Fibroblast of skin of left biceps (primary cell): ENCODE data around the gene C18orf63.
A peak's percentile ranks its signal among the peaks of the same experiment; 100 is the strongest.
"Not testable (repeated sequence)": the region's sequence is repeated elsewhere in the genome, so short reads cannot be mapped to it uniquely, and the experiment has no call there.

Experiments
- DNase-seq, 2 experiments: peaks; one replicate each; pipeline ENCODE4 v3.0.0-alpha.2; 2013; ENCODE audit warnings: low read depth in 2 of 2

Gene C18orf63

GRCh38 chr18:74326791-74327190, 11.2 kb downstream of the C18orf63 start:
- DNase-seq: not testable (repeated sequence)

- peak; percentile 65 to 68 for DNase-seq
Measured at GRCh38 chr18:74328206-74328605, 12.6 kb downstream of the C18orf63 start.

GRCh38 chr18:74329688-74330205, 14.1 kb downstream of the C18orf63 start:
- no peak for DNase-seq

DNA sequence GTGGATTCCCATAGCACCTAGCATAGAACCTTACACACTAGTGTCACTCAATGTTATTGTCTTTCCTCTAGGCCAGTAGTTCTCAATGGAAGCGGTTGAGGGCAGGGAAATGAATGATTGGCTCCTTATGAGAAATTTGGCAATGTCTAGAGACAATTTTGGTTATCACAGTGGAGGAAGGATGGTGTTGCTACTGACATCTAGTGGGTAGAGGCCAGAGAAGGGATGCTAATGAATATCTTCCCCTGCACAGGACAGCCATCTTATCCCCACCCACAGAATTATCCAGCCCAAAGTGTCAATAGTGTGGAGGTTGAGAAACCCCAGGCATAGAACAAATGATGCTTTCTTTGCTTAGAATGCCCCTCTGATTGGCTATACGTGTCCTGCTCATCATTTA, 15.8 kb downstream of the C18orf63 start:
- peak in 1 of 2 experiments; percentile 17 for DNase-seq

- no peak for DNase-seq
Measured at GRCh38 chr18:74333091-74333490, 17.5 kb downstream of the C18orf63 start.

DNA sequence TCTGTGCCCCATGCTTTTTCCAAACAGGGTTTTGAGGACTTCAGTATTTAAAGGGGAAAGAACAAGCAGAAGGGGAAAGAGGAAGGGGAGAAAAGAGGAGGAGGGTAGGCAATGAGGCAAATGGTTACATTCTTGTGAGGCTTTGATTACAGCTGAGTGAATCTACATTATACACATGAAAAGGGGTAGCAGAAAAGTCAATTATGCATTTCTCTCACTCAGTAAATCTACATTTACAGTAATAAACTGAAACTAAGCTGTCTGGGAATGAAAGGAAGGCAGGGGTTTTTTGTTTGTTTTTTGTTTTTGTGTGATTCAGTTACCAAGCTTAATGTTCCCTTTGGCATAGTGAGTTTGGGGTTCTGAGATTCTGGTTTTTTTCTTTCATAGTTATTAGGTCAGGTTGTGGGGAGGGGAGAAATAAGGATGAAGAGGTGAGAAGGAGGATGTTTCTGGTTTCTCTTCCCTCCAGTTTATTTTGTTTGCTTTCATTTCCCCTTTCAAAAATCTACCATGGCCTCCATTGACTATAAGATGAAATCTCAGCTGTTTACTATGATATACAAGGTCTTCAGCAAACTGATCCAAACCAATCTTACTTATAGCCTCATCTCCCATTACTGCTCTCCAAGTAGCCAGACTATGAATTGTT, 18.7 kb downstream of the C18orf63 start:
- no peak for DNase-seq

- no peak for DNase-seq
Measured at GRCh38 chr18:74336656-74337055, 21.0 kb downstream of the C18orf63 start.

DNA sequence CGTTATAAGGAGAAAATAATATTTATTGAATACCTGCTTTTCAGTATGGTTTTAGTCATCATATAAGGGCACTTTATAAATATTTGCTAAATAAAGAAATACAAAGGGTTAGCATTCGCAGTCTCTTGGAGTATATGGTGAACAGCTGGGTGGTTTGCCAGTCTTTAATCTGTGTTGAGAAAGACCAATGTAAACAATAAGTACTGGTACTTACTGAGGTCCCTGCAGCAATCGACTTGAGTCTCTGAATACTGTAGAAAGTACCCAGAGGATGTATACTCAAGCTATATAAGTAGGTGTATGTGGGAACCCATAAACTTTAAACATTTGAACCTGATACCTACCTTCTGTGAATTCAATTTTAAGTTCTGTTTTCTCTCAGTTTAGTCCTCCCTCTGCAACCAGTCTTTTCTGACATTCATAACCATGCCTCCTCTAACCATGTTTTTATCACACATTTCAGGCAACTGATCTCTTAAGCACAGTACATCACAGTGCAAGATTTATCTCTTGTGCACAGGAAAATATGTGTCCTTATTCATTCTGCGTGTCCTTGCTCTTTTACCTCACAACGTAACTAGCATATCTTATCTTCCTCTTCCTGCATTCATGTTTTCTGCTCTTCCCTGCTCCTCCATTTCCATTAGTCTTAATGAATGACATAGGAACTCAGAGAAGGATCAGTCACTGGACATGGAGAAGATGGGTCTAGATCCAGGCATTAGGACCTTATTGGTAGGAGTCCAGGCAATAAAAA, 21.7 kb downstream of the C18orf63 start:
- DNase-seq: no peak

DNA sequence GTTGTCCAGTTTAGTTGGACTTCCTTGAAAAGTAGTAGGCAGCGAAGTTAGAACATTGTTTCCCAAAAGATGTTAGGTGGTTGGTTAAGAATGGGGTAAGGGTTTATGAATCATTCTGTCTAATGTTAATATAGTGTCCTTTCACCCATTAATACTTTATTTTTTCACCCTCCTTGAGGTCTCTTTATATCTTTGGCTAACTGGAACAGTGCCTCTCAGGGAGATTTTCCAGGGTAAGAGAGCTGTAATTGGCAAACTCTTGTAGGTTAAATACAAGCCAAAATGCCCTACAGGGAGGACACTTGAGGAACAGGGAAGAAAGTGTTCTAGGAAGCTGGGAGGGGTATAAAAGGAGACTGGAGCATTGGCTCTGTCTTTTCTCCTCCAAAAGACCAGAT, 22.3 kb downstream of the C18orf63 start:
- DNase-seq: no peak

GRCh38 chr18:74342416-74343043, 26.9 kb downstream of the C18orf63 start:
- no peak for DNase-seq

GRCh38 chr18:74346206-74346605, 30.6 kb downstream of the C18orf63 start:
- DNase-seq: no peak

- DNase-seq: no peak
Measured at GRCh38 chr18:74348581-74348980, 32.9 kb downstream of the C18orf63 start.

GRCh38 chr18:74351354-74351753, 35.7 kb downstream of the C18orf63 start:
- DNase-seq: no peak

- no peak for DNase-seq
Measured at GRCh38 chr18:74353169-74353775, 37.6 kb downstream of the C18orf63 start.

DNA sequence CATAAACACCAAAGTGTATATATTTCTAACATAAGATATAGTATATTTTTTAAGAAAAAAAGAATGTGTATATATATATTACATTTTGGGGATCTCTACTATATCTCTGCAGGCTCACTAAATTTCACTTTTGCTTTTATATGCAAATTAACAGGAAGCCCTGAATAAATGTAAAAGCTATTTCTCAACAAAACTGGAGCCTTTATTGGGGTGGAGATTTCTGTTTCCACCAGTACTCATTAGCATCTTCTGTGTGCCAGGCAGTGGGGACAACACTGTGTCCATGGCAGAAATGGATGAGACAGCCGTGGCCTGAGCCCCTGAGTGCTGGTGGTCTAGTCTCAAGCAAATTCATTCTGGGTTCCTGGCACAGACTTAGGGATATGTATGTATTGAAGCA, 41.3 kb downstream of the C18orf63 start:
- no peak for DNase-seq

- DNase-seq: no peak
Measured at GRCh38 chr18:74360852-74361655, 45.4 kb downstream of the C18orf63 start.

DNA sequence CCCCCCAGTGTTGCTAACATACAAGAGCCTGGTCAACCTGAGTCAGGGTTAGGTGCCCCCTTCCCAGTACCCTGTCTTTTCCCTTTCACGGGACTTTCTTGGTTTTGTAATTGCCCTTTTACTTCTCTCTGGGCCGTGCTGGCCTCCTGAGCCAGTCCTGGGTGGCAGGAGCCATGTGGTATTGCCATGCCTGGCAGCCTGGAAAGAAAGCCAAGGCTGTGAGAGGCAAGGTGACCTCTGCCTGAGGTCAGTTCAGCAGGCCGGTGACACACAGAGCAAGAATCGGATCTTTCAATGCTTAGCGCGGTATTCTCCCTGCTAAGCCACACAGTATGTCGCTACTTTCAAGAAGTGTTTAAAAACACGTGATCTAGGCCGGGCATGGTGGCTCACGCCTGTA, 52.3 kb downstream of the C18orf63 start:
- DNase-seq: no peak

- DNase-seq: no peak
Measured at GRCh38 chr18:74368901-74369705, 53.5 kb downstream of the C18orf63 start.

GRCh38 chr18:74370115-74370514, 54.5 kb downstream of the C18orf63 start:
- DNase-seq: peak; percentile 71 to 72

- DNase-seq: no peak
Measured at GRCh38 chr18:74373428-74373827, 57.8 kb downstream of the C18orf63 start.

GRCh38 chr18:74375999-74376398, 60.4 kb downstream of the C18orf63 start:
- no peak for DNase-seq
